ENCODE measurements around the gene ZNF638. TPM values are rescaled to one million over a fixed set of nuclear protein-coding genes. Genes with fewer than 3 reads are reported as not detected.
"Not testable (repeated sequence)": the region's sequence is repeated elsewhere in the genome, so short reads cannot be mapped to it uniquely, and the experiment has no call there.

The ZNF638 gene
- 100 to 1,000 TPM; 104 to 135 TPM for total RNA-seq

DNA sequence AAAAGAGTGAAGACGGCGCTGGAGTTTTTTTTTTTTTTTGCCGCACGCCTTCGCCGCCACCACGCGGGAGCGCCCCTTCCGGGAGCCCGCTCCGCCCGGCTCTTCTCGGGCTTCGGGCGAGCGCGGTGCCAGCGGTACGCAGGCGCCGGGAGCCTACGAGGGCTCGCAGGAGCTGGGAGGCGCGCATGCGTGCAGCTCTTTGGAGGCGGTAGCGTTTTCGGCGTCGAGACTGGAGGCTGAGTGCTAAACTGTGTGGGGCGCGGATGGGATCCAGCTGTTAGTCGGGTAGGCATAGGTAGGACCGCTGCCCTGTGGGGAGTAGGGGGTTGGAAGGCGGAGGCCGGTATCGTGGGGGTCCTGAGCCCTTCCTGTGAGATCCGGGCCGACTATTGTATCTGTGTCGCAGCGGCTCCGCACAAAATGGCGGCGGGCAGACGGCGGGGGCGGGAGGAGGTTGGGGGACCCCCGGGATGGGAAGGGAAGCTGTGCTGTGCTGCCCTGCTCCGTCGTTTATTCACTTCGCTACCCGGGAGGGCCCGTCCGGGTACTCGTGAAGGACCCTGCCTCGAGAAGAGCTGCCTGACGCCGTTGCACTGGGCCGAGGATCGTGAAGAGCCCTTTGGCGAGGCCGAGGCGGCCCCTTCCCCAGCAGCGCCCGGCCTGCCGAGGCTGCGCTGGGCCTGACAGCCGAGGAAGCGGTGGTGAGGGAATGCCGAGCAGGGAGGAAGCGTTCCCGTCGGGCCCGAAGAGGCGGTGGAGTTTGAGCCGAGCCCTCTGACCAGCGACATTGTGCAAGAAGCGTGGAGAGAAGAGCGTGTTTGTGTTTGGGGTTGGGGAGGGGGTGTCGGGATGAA is at the start of gene ZNF638:
Gene ZNF638, plus strand, starts transcription at position 202 of the 854 bp plus-strand sequence. CDS start 17,173 bp downstream, outside the sequence.
- DNase-seq (ENCODE audit: low spot score) = peak; percentile 95
- Mint-ChIP-seq H3K36me3 (peaks cover 27% of the 10 kb centered on the region), H3K9me3 (no peaks in the 10 kb centered on the region), H3K4me3 (peak within 1 kb of the TSS; percentile 99), H3K27ac (peak within 1 kb of the TSS; percentile 97 to 98), H3K4me1 (ENCODE audit: low read depth in 2 of 2) (peaks cover 25 to 39% of the 10 kb centered on the region in 2 donors), H3K27me3 (no peaks in the 10 kb centered on the region)
- peak; percentile 99 for ATAC-seq

GRCh38 chr2:71281950-71282349 is 49.6 kb upstream of the ZNF638 start:
- H3K4me1 Mint-ChIP-seq (ENCODE audit: low read depth in 2 of 2) = peaks cover 6 to 9% of the 10 kb centered on the region in 2 donors
- no peak overlapping the region for H3K4me3 Mint-ChIP-seq
- DNase-seq (ENCODE audit: low spot score) (no peak), ATAC-seq (no peak)
- peaks cover 40 to 41% of the 10 kb centered on the region in 2 donors for H3K27me3 Mint-ChIP-seq
- no peak overlapping the region for H3K27ac Mint-ChIP-seq
- no peaks in the 10 kb centered on the region for H3K9me3 Mint-ChIP-seq
- H3K36me3 Mint-ChIP-seq = no peaks in the 10 kb centered on the region

- no peaks in the 10 kb centered on the region for H3K9me3 Mint-ChIP-seq
- peaks cover 38 to 40% of the 10 kb centered on the region in 2 donors for H3K27me3 Mint-ChIP-seq
- ATAC-seq = no peak
- H3K4me1 Mint-ChIP-seq (ENCODE audit: low read depth in 2 of 2) = peaks cover 5 to 6% of the 10 kb centered on the region in 2 donors
- DNase-seq (ENCODE audit: low spot score) = no peak
- H3K27ac Mint-ChIP-seq = no peak overlapping the region
- no peak overlapping the region for H3K4me3 Mint-ChIP-seq
- no peaks in the 10 kb centered on the region for H3K36me3 Mint-ChIP-seq
Observed at GRCh38 chr2:71282493-71282892, 49.1 kb upstream of the ZNF638 start.

DNA sequence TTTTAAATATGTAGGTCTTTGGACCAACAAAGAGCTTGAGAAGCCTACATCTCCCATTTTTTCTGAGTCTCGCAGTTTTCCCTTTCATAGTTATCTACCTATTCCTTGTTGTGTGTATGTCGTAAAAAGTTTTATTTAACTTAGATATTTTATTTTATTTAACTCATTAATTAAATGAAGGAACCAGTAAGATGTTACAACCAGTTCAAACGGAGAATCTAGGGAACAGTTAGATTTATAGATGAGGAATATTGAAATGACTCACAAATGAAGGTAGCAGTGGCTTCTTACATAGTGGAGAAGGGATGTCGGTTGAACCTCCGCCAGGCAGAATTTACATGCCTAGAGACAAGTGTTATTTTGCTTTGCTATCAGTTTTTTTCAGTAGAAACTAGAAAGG is 48.5 kb upstream of the ZNF638 start:
- no peak for ATAC-seq
- Mint-ChIP-seq H3K36me3 (no peaks in the 10 kb centered on the region), H3K27ac (no peak overlapping the region), H3K9me3 (no peaks in the 10 kb centered on the region), H3K4me3 (no peak overlapping the region), H3K4me1 (ENCODE audit: low read depth in 2 of 2) (no peaks in the 10 kb centered on the region), H3K27me3 (peaks cover 32 to 35% of the 10 kb centered on the region in 2 donors)
- DNase-seq (ENCODE audit: low spot score) = no peak

DNA sequence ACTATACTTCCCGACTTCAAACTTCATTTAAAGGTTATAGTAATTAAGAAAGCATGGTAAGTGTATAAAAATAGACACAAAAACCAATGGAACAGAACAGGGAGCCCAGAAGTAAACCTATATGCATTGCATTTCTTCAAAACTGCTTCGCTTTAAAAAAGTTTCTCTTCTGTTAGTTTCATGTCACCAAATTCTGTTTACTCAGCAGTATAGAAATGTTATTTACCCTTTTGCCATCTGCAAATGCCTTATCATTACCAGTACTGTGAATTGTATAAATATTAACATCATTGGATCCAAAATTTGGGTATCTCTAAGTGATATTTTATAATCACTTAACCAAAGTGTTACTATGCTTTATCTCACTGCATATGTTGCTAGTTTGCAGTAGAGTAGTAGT is 45.9 kb upstream of the ZNF638 start:
- Mint-ChIP-seq H3K4me1 (ENCODE audit: low read depth in 2 of 2) (no peaks in the 10 kb centered on the region), H3K27ac (no peak overlapping the region), H3K4me3 (no peak overlapping the region), H3K27me3 (peaks cover 15 to 23% of the 10 kb centered on the region in 2 donors), H3K36me3 (no peaks in the 10 kb centered on the region), H3K9me3 (no peaks in the 10 kb centered on the region)
- ATAC-seq (no peak), DNase-seq (ENCODE audit: low spot score) (no peak)

- Mint-ChIP-seq H3K27ac (no peak overlapping the region), H3K9me3 (no peaks in the 10 kb centered on the region), H3K27me3 (peaks cover 0 to 5% of the 10 kb centered on the region in 2 donors), H3K4me1 (ENCODE audit: low read depth in 2 of 2) (no peaks in the 10 kb centered on the region), H3K4me3 (no peak overlapping the region), H3K36me3 (no peaks in the 10 kb centered on the region)
- ATAC-seq (no peak), DNase-seq (ENCODE audit: low spot score) (no peak)
Observed at GRCh38 chr2:71291398-71291797, 40.2 kb upstream of the ZNF638 start.

- no peak for ATAC-seq
- Mint-ChIP-seq H3K36me3 (no peaks in the 10 kb centered on the region), H3K4me3 (no peak overlapping the region), H3K4me1 (ENCODE audit: low read depth in 2 of 2) (no peaks in the 10 kb centered on the region), H3K27me3 (peaks cover 0 to 5% of the 10 kb centered on the region in 2 donors), H3K9me3 (no peaks in the 10 kb centered on the region), H3K27ac (no peak overlapping the region)
- no peak for DNase-seq (ENCODE audit: low spot score)
Observed at GRCh38 chr2:71292159-71292558, 39.4 kb upstream of the ZNF638 start.

DNA sequence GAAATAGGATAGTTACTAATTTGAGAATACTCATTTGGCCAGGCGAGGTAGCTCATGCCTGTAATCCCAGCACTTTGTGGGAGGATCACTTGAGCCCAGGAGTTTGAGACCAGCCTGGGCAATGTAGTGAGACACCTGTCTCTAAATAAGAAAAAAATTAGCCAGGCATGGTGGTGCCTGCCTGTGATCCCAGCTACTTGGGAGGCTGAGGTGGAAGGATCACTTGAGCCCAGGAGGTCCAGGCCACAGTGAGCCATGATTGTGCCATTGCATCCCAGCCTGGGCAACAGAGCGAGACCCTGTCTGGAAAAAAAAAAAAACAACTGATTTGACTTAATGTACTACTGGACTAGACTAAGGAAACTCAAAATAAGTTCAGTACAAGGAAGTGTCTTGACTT is 32.7 kb upstream of the ZNF638 start:
- H3K27ac Mint-ChIP-seq = no peak overlapping the region
- ATAC-seq = no peak
- H3K9me3 Mint-ChIP-seq = no peaks in the 10 kb centered on the region
- no peaks in the 10 kb centered on the region for H3K36me3 Mint-ChIP-seq
- no peak for DNase-seq (ENCODE audit: low spot score)
- H3K27me3 Mint-ChIP-seq = peaks cover 3 to 5% of the 10 kb centered on the region in 2 donors
- H3K4me1 Mint-ChIP-seq (ENCODE audit: low read depth in 2 of 2) = no peaks in the 10 kb centered on the region
- no peak overlapping the region for H3K4me3 Mint-ChIP-seq

GRCh38 chr2:71299507-71299906 is 32.1 kb upstream of the ZNF638 start:
- Mint-ChIP-seq H3K4me1 (ENCODE audit: low read depth in 2 of 2) (no peaks in the 10 kb centered on the region), H3K4me3 (no peak overlapping the region), H3K36me3 (no peaks in the 10 kb centered on the region), H3K27me3 (peaks cover 3 to 5% of the 10 kb centered on the region in 2 donors), H3K9me3 (no peaks in the 10 kb centered on the region), H3K27ac (no peak overlapping the region)
- DNase-seq (ENCODE audit: low spot score) (no peak), ATAC-seq (no peak)

DNA sequence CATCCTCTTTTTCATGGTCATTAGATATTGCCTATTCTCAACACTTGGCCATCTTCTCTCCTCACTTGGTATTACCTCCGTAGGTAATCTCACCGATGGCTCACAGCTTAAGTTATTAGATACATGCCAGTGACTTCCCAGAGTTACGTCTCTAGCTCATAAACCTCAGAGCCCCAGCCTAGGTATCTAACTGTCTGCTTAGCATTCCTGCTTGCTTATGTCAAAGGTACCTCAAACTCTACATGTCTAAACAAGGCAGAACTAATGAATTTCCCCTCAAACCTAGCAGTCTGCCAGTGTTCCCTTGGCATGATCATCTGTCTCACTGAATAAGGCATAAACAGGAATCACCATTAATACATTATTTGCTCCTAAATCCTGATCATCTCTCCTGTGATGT is 27.7 kb upstream of the ZNF638 start:
- ATAC-seq (no peak), DNase-seq (ENCODE audit: low spot score) (no peak)
- H3K4me1 Mint-ChIP-seq (ENCODE audit: low read depth in 2 of 2) = no peaks in the 10 kb centered on the region
- H3K4me3 Mint-ChIP-seq = no peak overlapping the region
- H3K27me3 Mint-ChIP-seq = peaks cover 0 to 5% of the 10 kb centered on the region in 2 donors
- no peaks in the 10 kb centered on the region for H3K36me3 Mint-ChIP-seq
- no peak overlapping the region for H3K27ac Mint-ChIP-seq
- H3K9me3 Mint-ChIP-seq = no peaks in the 10 kb centered on the region

GRCh38 chr2:71306762-71307161 is 24.8 kb upstream of the ZNF638 start:
- H3K27ac Mint-ChIP-seq = no peak overlapping the region

GRCh38 chr2:71313016-71313766 is 18.4 kb upstream of the ZNF638 start:
- DNase-seq (ENCODE audit: low spot score) (no peak), ATAC-seq (no peak)
- Mint-ChIP-seq H3K27me3 (peaks cover 0 to 6% of the 10 kb centered on the region in 2 donors), H3K36me3 (peaks cover 9% of the 10 kb centered on the region), H3K4me3 (no peak overlapping the region), H3K9me3 (no peaks in the 10 kb centered on the region), H3K4me1 (ENCODE audit: low read depth in 2 of 2) (no peaks in the 10 kb centered on the region), H3K27ac (no peak overlapping the region)

More at GRCh38 chr2:71306762-71307161, 24.8 kb upstream of the ZNF638 start:
- H3K27me3 Mint-ChIP-seq = peaks cover 0 to 5% of the 10 kb centered on the region in 2 donors
- no peaks in the 10 kb centered on the region for H3K36me3 Mint-ChIP-seq
- no peaks in the 10 kb centered on the region for H3K9me3 Mint-ChIP-seq
- ATAC-seq (no peak), DNase-seq (ENCODE audit: low spot score) (no peak)
- H3K4me3 Mint-ChIP-seq = no peak overlapping the region
- no peaks in the 10 kb centered on the region for H3K4me1 Mint-ChIP-seq (ENCODE audit: low read depth in 2 of 2)

- no peak overlapping the region for H3K27ac Mint-ChIP-seq
- H3K4me1 Mint-ChIP-seq (ENCODE audit: low read depth in 2 of 2) = no peaks in the 10 kb centered on the region
- peaks cover 11% of the 10 kb centered on the region for H3K9me3 Mint-ChIP-seq
- DNase-seq (ENCODE audit: low spot score) = no peak
- peaks cover 12 to 13% of the 10 kb centered on the region in 2 donors for H3K27me3 Mint-ChIP-seq
- H3K36me3 Mint-ChIP-seq = peaks cover 43% of the 10 kb centered on the region
- ATAC-seq = no peak
- no peak overlapping the region for H3K4me3 Mint-ChIP-seq
Observed at GRCh38 chr2:71317060-71317459, 14.5 kb upstream of the ZNF638 start.

- not testable (repeated sequence) for H3K27ac Mint-ChIP-seq; DNase-seq (ENCODE audit: low spot score); H3K4me1 Mint-ChIP-seq (ENCODE audit: low read depth in 2 of 2); H3K4me3 Mint-ChIP-seq; ATAC-seq
- Mint-ChIP-seq H3K9me3 (peaks cover 15% of the 10 kb centered on the region), H3K27me3 (peaks cover 12 to 13% of the 10 kb centered on the region in 2 donors), H3K36me3 (peaks cover 51% of the 10 kb centered on the region)
Observed at GRCh38 chr2:71317900-71318299, 13.7 kb upstream of the ZNF638 start.
